HG02571 (cell line): ENCODE measurements around the gene ADD3.
"Not testable (repeated sequence)": the region's sequence is repeated elsewhere in the genome, so short reads cannot be mapped to it uniquely, and the experiment has no call there.

Experiments used
- ATAC-seq: cut with Tn5 transposase; IDR thresholded peaks from one replicate; pipeline ENCODE4 v1.9.1; 2021; ENCODE audit warnings: mild to moderate bottlenecking, moderate library complexity; ENCODE audit not compliant: unreplicated experiment

ADD3 gene

GRCh38 chr10:110101464-110102144 is 93.8 kb downstream of the ADD3 start:
- no peak for ATAC-seq

DNA sequence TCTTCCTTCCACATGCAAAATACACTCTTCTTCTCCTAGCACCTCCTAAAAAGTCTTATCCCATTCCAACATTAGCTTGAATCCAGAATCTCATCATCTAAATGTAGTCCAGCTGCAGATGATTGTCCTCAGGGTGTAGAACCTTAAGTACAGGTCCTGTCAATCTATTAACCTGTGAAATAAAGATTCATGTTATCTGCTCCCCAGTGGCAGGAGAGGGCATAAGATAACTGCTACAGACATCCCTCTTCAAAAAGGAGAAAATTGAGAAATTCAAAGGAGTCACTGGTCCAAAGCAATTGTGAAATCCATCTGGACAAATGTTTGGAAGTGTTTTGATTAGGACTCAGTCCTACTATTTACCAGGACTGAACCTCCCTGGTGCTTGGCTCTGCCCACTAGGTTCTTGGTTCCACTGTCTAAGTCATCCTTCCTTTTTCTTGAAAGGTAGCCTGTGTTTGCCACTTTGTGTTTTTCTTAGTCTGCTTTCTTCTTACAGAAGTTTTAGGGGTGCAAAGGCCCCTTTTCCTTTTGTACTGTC is 96.2 kb downstream of the ADD3 start:
- ATAC-seq: no peak

DNA sequence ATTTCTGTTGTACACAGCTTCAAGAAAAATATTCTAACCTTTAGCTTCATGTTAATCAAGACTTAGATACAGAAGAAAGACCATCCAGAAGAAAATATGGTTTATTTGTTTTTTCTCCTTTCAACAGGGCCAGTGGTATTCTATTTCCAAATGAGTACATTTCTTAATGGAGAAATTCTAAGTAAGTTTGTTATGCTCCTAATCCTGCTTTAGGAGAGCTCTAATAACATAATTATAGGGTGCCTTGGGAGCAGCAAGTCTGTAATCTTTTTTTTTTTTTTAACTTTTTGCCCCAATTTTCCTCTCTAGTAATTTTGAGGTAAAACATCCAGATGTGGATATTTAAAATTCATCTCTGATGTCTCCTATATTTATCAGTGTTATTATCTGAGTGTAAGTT is 98.1 kb downstream of the ADD3 start:
- ATAC-seq: no peak

DNA sequence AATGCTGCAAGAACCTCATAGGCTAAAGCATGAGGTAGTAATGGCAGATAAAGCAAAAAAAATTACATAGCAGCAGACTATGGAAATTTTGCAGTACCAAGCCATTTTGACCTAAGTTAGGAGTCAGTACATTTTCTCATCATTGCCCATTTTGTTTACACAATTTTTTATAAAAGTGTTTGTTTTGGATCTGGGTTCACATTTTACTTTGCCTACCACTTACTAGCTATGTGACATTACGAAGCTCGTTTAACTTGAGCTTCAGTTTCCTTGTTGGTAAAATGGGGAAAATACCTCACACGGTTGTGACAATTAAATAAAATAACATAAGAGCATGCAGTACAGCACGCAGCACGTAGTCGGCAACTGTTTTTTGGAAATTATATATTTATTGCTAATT is 99.6 kb downstream of the ADD3 start:
- no peak for ATAC-seq

- no peak for ATAC-seq
Measured at GRCh38 chr10:110107887-110108286, 100.1 kb downstream of the ADD3 start.

DNA sequence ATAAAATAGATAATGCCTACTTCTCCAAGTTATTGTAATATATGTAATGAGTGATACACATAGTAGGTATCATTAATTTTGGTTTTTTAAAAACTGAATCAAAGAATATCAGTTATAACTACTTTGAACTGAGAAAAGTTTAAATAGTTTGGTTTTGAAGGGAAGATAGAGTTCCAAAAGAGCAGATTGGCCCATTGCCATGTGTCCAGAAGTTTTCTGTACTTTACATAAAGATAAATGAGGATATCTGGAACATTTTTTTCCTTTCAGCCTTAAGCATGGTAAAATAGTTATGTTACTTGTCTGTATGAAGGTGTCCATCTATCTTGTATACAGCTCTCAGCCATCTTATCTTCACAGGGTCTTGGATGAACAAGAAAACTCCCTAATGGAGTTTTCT is 101.7 kb downstream of the ADD3 start:
- no peak for ATAC-seq

- no peak for ATAC-seq
Measured at GRCh38 chr10:110110338-110110737, 102.6 kb downstream of the ADD3 start.

- ATAC-seq: no peak
Measured at GRCh38 chr10:110113670-110114337, 106.0 kb downstream of the ADD3 start.

GRCh38 chr10:110114668-110115067 is 106.9 kb downstream of the ADD3 start:
- not testable (repeated sequence) for ATAC-seq

DNA sequence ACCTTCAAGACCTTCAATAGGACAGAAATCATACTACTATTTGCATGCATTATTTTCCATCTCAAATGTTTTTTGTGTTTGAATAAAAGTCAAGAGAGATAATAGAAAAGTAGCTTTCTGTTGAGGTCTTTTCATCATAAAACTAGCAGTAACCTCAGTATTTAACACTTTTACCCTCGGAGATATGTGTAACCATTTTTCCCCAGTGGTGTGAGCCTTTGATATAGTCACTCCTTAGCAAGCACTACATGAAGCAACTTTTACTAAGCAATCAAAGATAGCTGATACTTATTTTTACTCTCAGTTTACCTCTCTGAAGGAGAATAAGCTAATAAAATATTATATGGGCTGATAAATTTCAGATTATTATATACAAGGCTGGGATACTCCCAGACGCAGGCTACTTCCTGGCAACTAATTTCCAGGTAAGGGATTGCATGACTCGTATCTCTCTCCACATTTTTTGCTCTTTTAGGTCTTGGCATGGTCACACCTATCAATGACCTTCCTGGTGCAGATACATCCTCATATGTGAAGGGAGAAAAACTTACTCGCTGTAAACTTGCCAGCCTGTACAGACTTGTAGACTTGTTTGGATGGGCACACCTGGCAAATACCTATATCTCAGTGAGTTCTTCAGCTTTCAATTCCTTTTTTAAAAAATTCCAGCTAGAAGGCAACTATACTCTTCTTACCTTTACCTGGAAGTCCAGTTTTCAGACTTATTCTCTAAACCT is 108.2 kb downstream of the ADD3 start:
- ATAC-seq: no peak

GRCh38 chr10:110118891-110119621 is 111.3 kb downstream of the ADD3 start:
- ATAC-seq: no peak

- ATAC-seq: no peak
Measured at GRCh38 chr10:110123594-110123993, 115.8 kb downstream of the ADD3 start.

DNA sequence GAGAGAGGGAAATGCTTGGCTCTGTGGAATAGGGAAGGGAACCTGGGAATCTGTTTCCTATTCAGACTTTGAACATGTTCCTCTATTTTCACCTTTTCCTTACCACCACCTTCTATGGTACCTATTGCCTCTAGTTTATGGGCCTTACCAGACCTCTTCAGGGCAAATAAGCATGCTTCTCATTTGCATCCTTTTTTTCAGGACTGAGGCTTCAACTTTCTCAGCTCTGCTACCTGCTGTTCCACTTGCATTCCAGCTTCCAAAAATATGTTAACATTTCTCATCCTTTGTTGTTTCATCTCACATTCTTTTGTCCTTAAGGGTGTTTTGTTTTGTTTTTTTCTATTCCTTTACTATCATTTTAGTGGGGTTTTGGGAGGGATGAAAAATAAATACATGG is 121.7 kb downstream of the ADD3 start:
- no peak for ATAC-seq

DNA sequence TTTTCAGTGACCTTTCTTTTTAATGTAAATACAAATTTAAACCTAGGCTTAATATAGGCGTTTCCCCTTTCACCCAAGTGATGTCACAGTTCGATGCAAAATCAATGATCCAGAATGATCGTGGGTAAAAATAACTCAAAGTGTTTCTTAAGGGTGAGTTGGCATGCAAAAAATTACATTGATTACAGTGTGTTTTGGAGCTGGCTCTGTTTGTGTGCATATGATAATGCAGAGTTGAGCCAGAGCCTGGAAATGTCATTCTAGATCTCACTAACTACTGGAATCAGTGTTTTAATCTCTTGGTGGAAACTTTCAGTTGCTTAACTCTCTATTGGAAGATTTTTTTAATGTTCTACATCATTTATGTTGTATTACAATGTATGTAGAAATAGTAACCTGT is 127.1 kb downstream of the ADD3 start:
- ATAC-seq: no peak

DNA sequence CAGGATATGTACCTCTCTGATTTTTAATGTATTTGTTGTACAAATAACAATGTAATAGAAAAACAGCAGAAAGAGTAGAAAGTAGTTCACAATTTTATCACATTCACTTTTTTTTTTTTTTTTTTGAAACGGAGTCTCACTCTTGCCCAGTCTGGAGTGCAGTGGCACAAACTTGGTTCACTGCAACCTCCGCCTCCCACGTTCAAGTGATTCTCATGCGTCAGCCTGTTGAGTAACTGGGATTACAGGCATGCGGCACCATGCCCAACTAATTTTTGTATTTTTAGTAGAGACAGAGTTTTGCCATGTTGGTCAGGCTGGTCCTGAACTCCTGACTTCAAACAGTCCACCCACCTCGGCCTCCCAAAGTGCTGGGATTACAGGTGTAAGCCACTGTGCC is 128.1 kb downstream of the ADD3 start:
- not testable (repeated sequence) for ATAC-seq

- ATAC-seq: no peak
Measured at GRCh38 chr10:110137142-110137545, 129.4 kb downstream of the ADD3 start.

DNA sequence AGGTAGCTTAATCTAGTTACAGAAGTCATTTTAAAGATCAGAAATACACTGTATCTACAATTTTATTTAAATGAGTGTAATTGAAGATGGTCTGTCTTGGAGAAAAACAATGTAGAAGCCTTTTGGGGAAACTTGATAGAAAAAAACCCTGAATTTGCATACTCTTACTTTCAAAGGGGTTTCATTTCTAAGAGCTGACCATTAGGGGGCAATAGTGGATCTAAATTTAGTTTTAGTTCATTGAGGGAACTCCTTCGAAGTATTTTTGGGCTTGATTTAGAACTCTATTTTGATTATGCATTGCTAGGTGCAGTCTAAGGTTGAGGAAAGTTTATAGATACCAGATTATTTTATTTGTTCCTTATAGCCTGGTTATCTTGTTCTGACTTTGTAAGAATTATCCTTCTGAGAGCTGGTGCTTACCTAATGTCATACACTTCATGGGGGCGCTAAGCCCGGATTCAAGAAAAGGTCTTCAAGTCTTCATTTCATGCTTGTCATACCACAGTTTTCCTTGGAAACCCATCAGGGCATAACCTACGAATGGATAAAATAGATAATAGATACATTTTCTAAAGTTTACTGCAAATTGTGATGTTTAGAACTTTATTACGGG is 130.5 kb downstream of the ADD3 start:
- ATAC-seq: no peak

DNA sequence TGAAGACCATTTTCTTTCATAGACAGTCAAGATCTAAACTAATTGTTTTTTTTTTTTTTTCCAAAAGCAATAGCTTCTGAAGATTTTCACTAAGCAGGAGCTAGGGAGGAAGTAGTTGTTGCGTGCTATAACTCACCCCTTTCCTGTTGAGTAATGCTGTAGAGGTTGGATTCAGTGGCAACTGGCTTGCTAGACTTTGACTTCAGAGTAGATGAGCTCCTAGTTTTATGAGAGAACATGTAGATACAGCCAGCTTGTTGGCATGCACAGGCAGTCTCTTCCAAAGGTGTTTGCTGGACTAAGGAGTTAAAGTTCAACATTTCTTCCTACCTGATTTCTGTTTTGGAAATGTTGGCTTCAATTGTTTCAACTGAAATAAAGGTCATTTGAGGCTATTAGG is 133.4 kb downstream of the ADD3 start:
- ATAC-seq: no peak

GRCh38 chr10:110141871-110142635 is 134.3 kb downstream of the ADD3 start:
- no peak for ATAC-seq

DNA sequence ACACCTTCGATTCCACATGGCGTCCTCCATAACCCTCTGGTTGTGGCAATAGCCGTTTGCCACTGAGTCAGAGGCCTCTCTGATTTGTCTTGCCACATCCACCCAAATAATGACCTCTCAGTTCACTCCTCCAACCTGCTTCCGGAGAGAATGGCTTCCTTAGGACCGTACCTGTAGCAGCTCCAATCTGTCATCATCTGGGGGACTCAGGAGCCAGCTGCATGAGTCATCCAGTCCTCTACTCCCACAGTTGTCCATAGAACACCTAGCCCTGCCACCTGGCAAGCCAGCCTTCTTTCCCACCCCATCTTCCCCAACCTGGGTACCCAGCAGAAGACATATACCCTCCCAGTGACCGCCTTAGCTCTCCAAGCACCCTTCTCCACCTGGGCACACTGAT is 135.2 kb downstream of the ADD3 start:
- no peak for ATAC-seq
